Panc1 (cell line): ENCODE results near the gene ALDH16A1. TPM values are rescaled to one million over a fixed set of nuclear protein-coding genes. Genes with fewer than 3 reads are reported as not detected.

Experiments used
- ATAC-seq: fragments of 200-7000 bp; cut with Tn5 transposase; 2 replicates; pipeline ENCODE4 v1.9.1; 2020; ENCODE audit warnings: mild to moderate bottlenecking, moderate library complexity
- BruUV-seq: library from RNA; stranded (reverse); fragments of 400-500 nt; replicated peaks from 2 replicates; lab custom pipeline; 2021; lab: Mats Ljungman, UMichigan
- CTCF ChIA-PET: fragments of 300-600 bp; sonication (Branson Sonifier 250); formaldehyde crosslinking; loops from one replicate; lab custom pipeline; 2022; ENCODE audit warnings: antibody characterized with exemption; lab: Charles Lee
- POLR2A ChIA-PET: fragments of 300-600 bp; sonication (Branson Sonifier 250); formaldehyde crosslinking; loops from one replicate; lab custom pipeline; 2022; ENCODE audit warnings: antibody characterized with exemption; lab: Charles Lee
- DNase-seq: peaks from one replicate; pipeline ENCODE4 v3.0.0-alpha.2; 2010; ENCODE audit warnings: low read depth, low spot score
- H3K27ac ChIP-seq: 2 replicates; pipeline ENCODE4 v1.5.1; 2011; ENCODE audit warnings: mild to moderate bottlenecking, low read length, inconsistent platforms
- H3K27me3 ChIP-seq: fragments of 200-500 bp; sonication (Bioruptor generic); 2 replicates; pipeline ENCODE4 v1.6.0; 2014; ENCODE audit warnings: low read length, inconsistent platforms; ENCODE audit not compliant: control insufficient read depth, insufficient read depth
- H3K36me3 ChIP-seq: fragments of 200-500 bp; sonication (Bioruptor generic); 2 replicates; pipeline ENCODE4 v1.5.1; 2014; ENCODE audit warnings: inconsistent platforms, mild to moderate bottlenecking, low read length, moderate library complexity; ENCODE audit not compliant: control insufficient read depth, insufficient read depth
- H3K4me1 ChIP-seq: 2 replicates; pipeline ENCODE4 v1.5.1; 2011; ENCODE audit warnings: inconsistent platforms, mild to moderate bottlenecking, low read length, moderate library complexity; ENCODE audit not compliant: control insufficient read depth, insufficient read depth
- H3K4me3 ChIP-seq, 2 experiments: 2 replicates each; pipeline ENCODE4 v1.5.1; 2011 to 2012; ENCODE audit warnings: low read depth in 2 of 2, low read length in 2 of 2, mild to moderate bottlenecking in 2 of 2, inconsistent platforms in 1 of 2, moderate library complexity in 1 of 2
- H3K9me3 ChIP-seq: fragments of 200-500 bp; sonication (Bioruptor generic); 2 replicates; pipeline ENCODE4 v1.5.1; 2014; ENCODE audit warnings: low read depth, mild to moderate bottlenecking, inconsistent platforms, low read length, moderate library complexity; ENCODE audit not compliant: control insufficient read depth, insufficient read depth
- CTCF ChIP-seq: fragments of 450-650 bp; IDR thresholded peaks from 2 replicates; pipeline ENCODE4 v1.5.1; 2017; ENCODE audit warnings: mild to moderate bottlenecking
- POLR2AphosphoS5 ChIP-seq: IDR thresholded peaks from 2 replicates; pipeline ENCODE4 v1.6.1; 2012; ENCODE audit warnings: mild to moderate bottlenecking, low read depth, low read length, moderate library complexity
- REST ChIP-seq, 2 experiments: IDR thresholded peaks; 2 replicates each; pipeline ENCODE4 v1.6.1; 2011 to 2012; ENCODE audit warnings: low read depth in 2 of 2, control low read depth in 1 of 2, low read length in 1 of 2, mild to moderate bottlenecking in 1 of 2, moderate library complexity in 1 of 2; ENCODE audit not compliant: insufficient read depth in 1 of 2
- SIN3A ChIP-seq: IDR thresholded peaks from 2 replicates; pipeline ENCODE4 v1.6.1; 2012; ENCODE audit warnings: low read depth, mild to moderate bottlenecking, low read length, moderate library complexity, borderline replicate concordance; ENCODE audit not compliant: insufficient read depth
- TCF7L2 ChIP-seq: IDR thresholded peaks from 2 replicates; pipeline ENCODE4 v1.6.1; 2011; ENCODE audit warnings: mild to moderate bottlenecking, low read depth, low read length, inconsistent platforms
- in situ Hi-C: cut with HindIII; loops from 2 replicates; pipeline ENCODE4 v1.10.0; 2016; ENCODE audit warnings: low sequenced_read_pairs, low pct_unique_long_range_greater_than_20kb
- intact Hi-C: fragments of 100-400 bp; cut with micrococcal nuclease; formaldehyde crosslinking; loops from one replicate; pipeline ENCODE4 v1.10.0; 2022; ENCODE audit not compliant: unreplicated experiment
- total RNA-seq: library from RNA; stranded (reverse); gene quantifications from one replicate; pipeline ENCODE4 v1.2.1, GENCODE V29; 2021; ENCODE audit not compliant: unreplicated experiment

ALDH16A1 gene
- total RNA-seq, 1 experiment from 2014 or later = 19.6 TPM

GRCh38 chr19:49468746-49469447, 15.9 kb downstream of the ALDH16A1 start:
- ATAC-seq (0 out of 2 replicates have a peak, but pooled peaks have one; percentile 46), DNase-seq (no peak)
- intact Hi-C loops (no loop called here), in situ Hi-C loops (no loop called here)
- H3K9me3 ChIP-seq = no peaks in the 10 kb centered on the region
- no peak overlapping the region for H3K4me3 ChIP-seq
- ChIA-PET CTCF (interaction anchor here (0.6 kb wide), 1 partner anchor 38 kb away, joined by 7 read pairs; no protein-coding TSS in a partner anchor), POLR2A (no interaction called here)
- H3K27me3 ChIP-seq = no peaks in the 10 kb centered on the region
- BruUV-seq = no TSS peak
- H3K36me3 ChIP-seq = no peaks in the 10 kb centered on the region
- H3K27ac ChIP-seq = no peak overlapping the region
- no peaks in the 10 kb centered on the region for H3K4me1 ChIP-seq
- TF ChIP-seq TCF7L2 (no peak), POLR2AphosphoS5 (no peak), REST (IDR thresholded peaks at IDR 0.05; ENCODE audit: insufficient read depth in 1 of 2, low read depth in 2 of 2, low read length in 1 of 2) (no peak)

GRCh38 chr19:49469828-49470614, 17.0 kb downstream of the ALDH16A1 start:
- H3K4me3 ChIP-seq = no peak overlapping the region
- no peaks in the 10 kb centered on the region for H3K9me3 ChIP-seq
- ChIA-PET POLR2A (no interaction called here), CTCF (no interaction called here)
- BruUV-seq = no TSS peak
- no peak for ATAC-seq
- H3K27me3 ChIP-seq = no peaks in the 10 kb centered on the region
- TF ChIP-seq REST (IDR thresholded peaks at IDR 0.05; ENCODE audit: insufficient read depth in 1 of 2, low read depth in 2 of 2, low read length in 1 of 2) (no peak), TCF7L2 (no peak), POLR2AphosphoS5 (no peak), SIN3A (no peak), CTCF (no peak; the same call in 1 of the 2 replicates)
- H3K36me3 ChIP-seq = no peaks in the 10 kb centered on the region
- in situ Hi-C loops (no loop called here), intact Hi-C loops (no loop called here)
- no peak for DNase-seq
- no peaks in the 10 kb centered on the region for H3K4me1 ChIP-seq
- no peak overlapping the region for H3K27ac ChIP-seq
